SU-DHL-6 (cell line): Measurements from ENCODE around the gene TFDP2.
A peak's percentile ranks its signal among the peaks of the same experiment; 100 is the strongest.

ENCODE experiments used
- H2AFZ ChIP-seq: fragments of 200-600 bp; sonication (generic); 2 replicates; pipeline ENCODE4 v1.6.1; 2014; ENCODE audit warnings: low read depth, mild to moderate bottlenecking, moderate library complexity, mixed read lengths, antibody characterized with exemption, low read length; ENCODE audit not compliant: severe bottlenecking
- H3F3A ChIP-seq: fragments of 200-600 bp; shearing (Covaris generic); 2 replicates; pipeline ENCODE4 v1.6.0; 2016; ENCODE audit warnings: antibody characterized with exemption, mild to moderate bottlenecking; ENCODE audit not compliant: insufficient read depth
- H3K27ac ChIP-seq: fragments of 200-600 bp; sonication (generic); 2 replicates; pipeline ENCODE4 v1.5.1; 2016; ENCODE audit warnings: low read depth, mild to moderate bottlenecking, low read length, moderate library complexity, mixed read lengths
- H3K27me3 ChIP-seq: fragments of 200-600 bp; sonication (generic), shearing (Covaris generic); 2 replicates; pipeline ENCODE4 v1.6.0; 2014; ENCODE audit warnings: mild to moderate bottlenecking, low read length
- H3K36me3 ChIP-seq: fragments of 200-600 bp; sonication (generic); 2 replicates; pipeline ENCODE4 v1.6.1; 2014; ENCODE audit warnings: mild to moderate bottlenecking, low read length, mixed read lengths
- H3K4me2 ChIP-seq: fragments of 300-600, 200-600 bp; shearing (Covaris generic), sonication (generic); 2 replicates; pipeline ENCODE4 v1.6.0; 2014; ENCODE audit warnings: low read length, low read depth, mild to moderate bottlenecking; ENCODE audit not compliant: poor library complexity, severe bottlenecking
- H3K4me3 ChIP-seq: fragments of 200-600 bp; sonication (generic); 2 replicates; pipeline ENCODE4 v1.5.1; 2014; ENCODE audit warnings: antibody characterized with exemption, low read length, mild to moderate bottlenecking, mixed read lengths; ENCODE audit not compliant: insufficient read depth, poor library complexity, severe bottlenecking
- H3K79me2 ChIP-seq: fragments of 200-600 bp; sonication (generic); 2 replicates; pipeline ENCODE4 v1.6.1; 2014; ENCODE audit warnings: mild to moderate bottlenecking, low read length, moderate library complexity; ENCODE audit not compliant: insufficient read depth
- H3K9ac ChIP-seq: fragments of 200-600 bp; sonication (generic); 2 replicates; pipeline ENCODE4 v1.7.0; 2014; ENCODE audit warnings: mild to moderate bottlenecking, low read length
- H3K9me2 ChIP-seq: fragments of 200-600 bp; sonication (generic); replicated peaks from 2 replicates; pipeline ENCODE4 v1.6.1; 2014; ENCODE audit warnings: low read length; ENCODE audit not compliant: insufficient read depth
- H3K9me3 ChIP-seq: fragments of 200-600 bp; sonication (generic); 2 replicates; pipeline ENCODE4 v1.6.1; 2014; ENCODE audit warnings: low read length, mixed read lengths; ENCODE audit not compliant: insufficient read depth
- H4K20me1 ChIP-seq: fragments of 200-600 bp; sonication (generic); 2 replicates; pipeline ENCODE4 v1.6.1; 2014; ENCODE audit warnings: low read depth, mild to moderate bottlenecking, antibody characterized with exemption, low read length, moderate library complexity, mixed read lengths
- CTCF ChIP-seq: fragments of 200-600 bp; sonication (generic); IDR thresholded peaks from one replicate; pipeline ENCODE4 v1.5.1; 2017; ENCODE audit warnings: antibody characterized with exemption, mild to moderate bottlenecking, low read length, moderate library complexity; ENCODE audit not compliant: insufficient read depth, poor library complexity, severe bottlenecking
- EZH2phosphoT487 ChIP-seq: fragments of 200-600 bp; sonication (generic), shearing (Covaris generic); conservative IDR thresholded peaks from 2 replicates; pipeline ENCODE4 v1.6.1; 2018; ENCODE audit warnings: mild to moderate bottlenecking, antibody characterized with exemption, low read length, moderate library complexity, mixed read lengths

Gene TFDP2

GRCh38 chr3:142000325-142000870, 148.9 kb downstream of the TFDP2 start:
- no peak overlapping the region for H3K4me3 ChIP-seq
- H3K79me2 ChIP-seq: no peaks in the 10 kb centered on the region
- H3K4me2 ChIP-seq: no peak overlapping the region
- no peak for TF ChIP-seq EZH2phosphoT487
- no peak for TF ChIP-seq CTCF
- no peak overlapping the region for H3K9ac ChIP-seq
- H3F3A ChIP-seq: no peaks in the 10 kb centered on the region
- no peaks in the 10 kb centered on the region for H3K9me3 ChIP-seq
- H3K9me2 ChIP-seq: no peaks in the 10 kb centered on the region
- H3K27me3 ChIP-seq: no peaks in the 10 kb centered on the region
- no peak overlapping the region for H2AFZ ChIP-seq
- no peak overlapping the region for H3K27ac ChIP-seq
- H4K20me1 ChIP-seq: no peaks in the 10 kb centered on the region
- no peaks in the 10 kb centered on the region for H3K36me3 ChIP-seq

GRCh38 chr3:141998669-141999290, 150.6 kb downstream of the TFDP2 start:
- no peak overlapping the region for H3K27ac ChIP-seq
- H3K27me3 ChIP-seq: no peaks in the 10 kb centered on the region
- no peak overlapping the region for H3K4me2 ChIP-seq
- no peaks in the 10 kb centered on the region for H3K36me3 ChIP-seq
- no peaks in the 10 kb centered on the region for H3F3A ChIP-seq
- TF ChIP-seq CTCF (peak; percentile 28), EZH2phosphoT487 (no peak)
- H4K20me1 ChIP-seq: no peaks in the 10 kb centered on the region
- H3K9me2 ChIP-seq: no peaks in the 10 kb centered on the region
- no peaks in the 10 kb centered on the region for H3K79me2 ChIP-seq
- no peak overlapping the region for H3K4me3 ChIP-seq
- H3K9ac ChIP-seq: no peak overlapping the region
- H2AFZ ChIP-seq: no peak overlapping the region
- no peaks in the 10 kb centered on the region for H3K9me3 ChIP-seq

GRCh38 chr3:141996437-141996836, 152.9 kb downstream of the TFDP2 start:
- no peak overlapping the region for H3K4me2 ChIP-seq
- no peaks in the 10 kb centered on the region for H3K9me3 ChIP-seq
- H3K27ac ChIP-seq: no peak overlapping the region
- no peaks in the 10 kb centered on the region for H4K20me1 ChIP-seq
- H3K27me3 ChIP-seq: no peaks in the 10 kb centered on the region
- no peak overlapping the region for H3K9ac ChIP-seq
- TF ChIP-seq CTCF: no peak
- TF ChIP-seq EZH2phosphoT487: no peak
- no peak overlapping the region for H3K4me3 ChIP-seq
- no peak overlapping the region for H2AFZ ChIP-seq
- no peaks in the 10 kb centered on the region for H3K36me3 ChIP-seq
- no peaks in the 10 kb centered on the region for H3K9me2 ChIP-seq
- no peaks in the 10 kb centered on the region for H3F3A ChIP-seq
- H3K79me2 ChIP-seq: no peaks in the 10 kb centered on the region
